HepG2 (cell line): Measurements from ENCODE around the gene TNNT1. TPM values are rescaled to one million over a fixed set of nuclear protein-coding genes. Genes with fewer than 3 reads are reported as not detected.

Experiments used
- ATAD3A ChIP-seq: sonication (generic); formaldehyde crosslinking; IDR thresholded peaks from 2 replicates; pipeline ENCODE4 v1.4.0; 2020; ENCODE audit warnings: missing genetic modification reagents
- FOXK2 ChIP-seq: fragments of 450-650 bp; IDR thresholded peaks from 2 replicates; pipeline ENCODE4 v1.6.1; 2016
- GTF3A ChIP-seq: sonication (generic); formaldehyde crosslinking; conservative IDR thresholded peaks from 2 replicates; pipeline ENCODE4 v1.4.0; 2020; ENCODE audit warnings: mild to moderate bottlenecking, missing genetic modification reagents
- KAT7 ChIP-seq: IDR thresholded peaks from 2 replicates; pipeline ENCODE4 v1.6.1; 2018; ENCODE audit warnings: borderline replicate concordance, missing compliant biosample characterization
- KLF12 ChIP-seq: sonication (generic); formaldehyde crosslinking; IDR thresholded peaks from 2 replicates; pipeline ENCODE4 v1.4.0; 2020; ENCODE audit warnings: missing genetic modification reagents, borderline replicate concordance
- PAWR ChIP-seq: sonication (generic); formaldehyde crosslinking; IDR thresholded peaks from 2 replicates; pipeline ENCODE4 v1.4.0; 2020; ENCODE audit warnings: missing genetic modification reagents, mild to moderate bottlenecking, borderline replicate concordance
- POGZ ChIP-seq: sonication (generic); formaldehyde crosslinking; IDR thresholded peaks from 2 replicates; pipeline ENCODE4 v1.4.0; 2020; ENCODE audit warnings: mild to moderate bottlenecking, missing genetic modification reagents
- SATB2 ChIP-seq: sonication (generic); formaldehyde crosslinking; IDR thresholded peaks from 2 replicates; pipeline ENCODE4 v1.5.0; 2020; ENCODE audit warnings: missing genetic modification reagents
- SKIL ChIP-seq: sonication (generic); formaldehyde crosslinking; IDR thresholded peaks from 2 replicates; pipeline ENCODE4 v1.8.0; 2022; ENCODE audit warnings: missing genetic modification reagents, mild to moderate bottlenecking, moderate library complexity, borderline replicate concordance
- TFE3 ChIP-seq: IDR thresholded peaks from 2 replicates; pipeline ENCODE4 v1.6.1; 2016
- XBP1 ChIP-seq: sonication (generic); formaldehyde crosslinking; IDR thresholded peaks from 2 replicates; pipeline ENCODE4 v1.5.0; 2020; ENCODE audit warnings: missing genetic modification reagents
- YEATS2 ChIP-seq: sonication (generic); formaldehyde crosslinking; IDR thresholded peaks from 2 replicates; pipeline ENCODE4 v1.4.0; 2020; ENCODE audit warnings: missing genetic modification reagents, borderline replicate concordance
- ZBTB3 ChIP-seq: sonication (generic); formaldehyde crosslinking; IDR thresholded peaks from 2 replicates; pipeline ENCODE4 v1.4.0; 2020; ENCODE audit warnings: low read depth, mild to moderate bottlenecking, moderate library complexity, missing genetic modification reagents, borderline replicate concordance
- ZNF3 ChIP-seq: IDR thresholded peaks from 2 replicates; pipeline ENCODE4 v1.7.0; 2017; ENCODE audit warnings: inconsistent platforms
- ZNF318 ChIP-seq: sonication (generic); formaldehyde crosslinking; IDR thresholded peaks from 2 replicates; pipeline ENCODE4 v1.4.0; 2020; ENCODE audit warnings: mild to moderate bottlenecking, missing genetic modification reagents
- ZNF556 ChIP-seq: sonication (generic); formaldehyde crosslinking; IDR thresholded peaks from 2 replicates; pipeline ENCODE4 v1.4.0; 2020; ENCODE audit warnings: mild to moderate bottlenecking, missing genetic modification reagents, borderline replicate concordance
- ZNF607 ChIP-seq: sonication (generic); formaldehyde crosslinking; IDR thresholded peaks from 2 replicates; pipeline ENCODE4 v1.5.1; 2020; ENCODE audit warnings: missing genetic modification reagents, mild to moderate bottlenecking, borderline replicate concordance
- ZNF619 ChIP-seq: sonication (generic); formaldehyde crosslinking; IDR thresholded peaks from 2 replicates; pipeline ENCODE4 v1.4.0; 2020; ENCODE audit warnings: mild to moderate bottlenecking, missing genetic modification reagents
- polyA plus RNA-seq, 8 experiments: library from polyadenylated mRNA; depleted of rRNA in 3 of 8; stranded (reverse) in 7 of 8; unstranded in 1 of 8; fragments of >200 nt; fragmentation: Illumina TruSeq in 4 of 8; extraction: Trizol in 4 of 8; gene quantifications; 2 replicates each; pipeline versions ENCODE4 v1.2.1 to v1.2.3, GENCODE V29; 2011 to 2016; ENCODE audit warnings: low read depth in 4 of 8, missing spikeins in 1 of 8, mixed read lengths in 1 of 8; ENCODE audit not compliant: insufficient read depth in 1 of 8
- total RNA-seq, 5 experiments: library from RNA; depleted of rRNA; stranded (reverse); fragments of >200 nt; fragmentation: Illumina TruSeq; extraction: Trizol; gene quantifications; 2 replicates each; pipeline ENCODE4 v1.2.3, GENCODE V29; 2016; ENCODE audit warnings: low read depth in 1 of 5

Gene TNNT1
- total and polyA plus RNA-seq, 2 of the 13 experiments (the other 11 are each of a cell fraction or from before 2014, with no cell fraction given), result 1.3 to 2.4 TPM

- TF ChIP-seq SKIL (CRISPR knock-in tag), result no peak
- TF ChIP-seq GTF3A (CRISPR knock-in tag), result no peak
- no peak; the same call in 1 of the 2 replicates for TF ChIP-seq ZNF607 (CRISPR knock-in tag)
- no peak for TF ChIP-seq ATAD3A (CRISPR knock-in tag)
- TF ChIP-seq XBP1, result no peak
- TF ChIP-seq FOXK2, result 0 out of 2 replicates have a peak, but pooled peaks have one; percentile 12
- TF ChIP-seq ZNF619, result peak; percentile 54; the same call in 1 of the 2 replicates
- TF ChIP-seq KAT7, result peak; percentile 12; the same call in 1 of the 2 replicates
- peak; percentile 90 for TF ChIP-seq YEATS2 (CRISPR knock-in tag)
- no peak for TF ChIP-seq SATB2
- TF ChIP-seq ZNF318, result no peak
- TF ChIP-seq ZBTB3 (CRISPR knock-in tag), result no peak
- TF ChIP-seq PAWR (CRISPR knock-in tag), result no peak
- peak; percentile 56; the same call in 1 of the 2 replicates for TF ChIP-seq POGZ (CRISPR knock-in tag)
- 0 out of 2 replicates have a peak, but pooled peaks have one; percentile 18 for TF ChIP-seq ZNF556 (CRISPR knock-in tag)
- peak; percentile 23; the same call in 1 of the 2 replicates for TF ChIP-seq TFE3 (CRISPR knock-in tag)
- no peak for TF ChIP-seq ZNF3
- TF ChIP-seq KLF12, result 0 out of 2 replicates have a peak, but pooled peaks have one; percentile 44
Measured at GRCh38 chr19:55117663-55118391, 31.2 kb downstream of the TNNT1 start (continued).
